SKM-1 treated with dmso at 0.1 percent for 144 hours (cell line): ENCODE results near the gene HYAL1.
"Not testable (repeated sequence)": the region's sequence is repeated elsewhere in the genome, so short reads cannot be mapped to it uniquely, and the experiment has no call there.

Experiments
- DNase-seq: peaks from one replicate; lab custom pipeline; 2025; ENCODE audit not compliant: unreplicated experiment; lab: John Stamatoyannopoulos, UW

HYAL1 gene

DNA sequence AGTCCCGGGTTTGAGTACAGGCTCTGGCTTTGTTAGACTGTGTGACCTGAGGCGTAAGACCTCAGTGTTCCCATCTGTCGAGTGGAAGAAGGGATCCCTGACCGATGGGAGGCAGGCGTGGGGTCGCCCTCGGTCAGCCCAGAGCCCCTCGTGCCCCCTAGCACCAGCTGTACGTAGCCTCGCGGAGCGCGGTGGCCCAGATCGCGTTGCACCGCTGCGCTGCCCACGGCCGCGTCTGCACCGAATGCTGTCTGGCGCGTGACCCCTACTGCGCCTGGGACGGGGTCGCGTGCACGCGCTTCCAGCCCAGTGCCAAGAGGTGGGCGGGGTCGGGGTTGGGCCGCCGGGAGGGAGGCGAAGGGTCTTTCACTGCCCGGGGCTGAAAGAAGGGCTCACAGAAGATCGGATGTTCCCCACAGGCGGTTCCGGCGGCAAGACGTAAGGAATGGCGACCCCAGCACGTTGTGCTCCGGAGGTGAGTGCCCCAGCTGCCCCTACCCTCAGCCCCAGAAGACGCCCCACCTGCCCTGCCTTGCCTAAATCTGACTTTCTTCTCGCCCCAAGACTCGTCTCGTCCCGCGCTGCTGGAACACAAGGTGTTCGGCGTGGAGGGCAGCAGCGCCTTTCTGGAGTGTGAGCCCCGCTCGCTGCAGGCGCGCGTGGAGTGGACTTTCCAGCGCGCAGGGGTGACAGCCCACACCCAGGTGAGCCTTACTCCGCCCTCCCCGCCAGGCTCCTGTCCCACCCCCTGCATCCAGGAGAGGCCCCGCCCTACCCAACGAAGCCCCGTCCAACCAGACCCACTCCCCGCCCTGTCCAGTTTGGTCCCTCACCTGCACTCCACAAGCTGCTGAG is 28.0 kb downstream of the HYAL1 start:
- no peak for DNase-seq

GRCh38 chr3:50274371-50275104 is 28.8 kb downstream of the HYAL1 start:
- peak; percentile 32 for DNase-seq

GRCh38 chr3:50273689-50274065 is 29.7 kb downstream of the HYAL1 start:
- DNase-seq, result no peak

DNA sequence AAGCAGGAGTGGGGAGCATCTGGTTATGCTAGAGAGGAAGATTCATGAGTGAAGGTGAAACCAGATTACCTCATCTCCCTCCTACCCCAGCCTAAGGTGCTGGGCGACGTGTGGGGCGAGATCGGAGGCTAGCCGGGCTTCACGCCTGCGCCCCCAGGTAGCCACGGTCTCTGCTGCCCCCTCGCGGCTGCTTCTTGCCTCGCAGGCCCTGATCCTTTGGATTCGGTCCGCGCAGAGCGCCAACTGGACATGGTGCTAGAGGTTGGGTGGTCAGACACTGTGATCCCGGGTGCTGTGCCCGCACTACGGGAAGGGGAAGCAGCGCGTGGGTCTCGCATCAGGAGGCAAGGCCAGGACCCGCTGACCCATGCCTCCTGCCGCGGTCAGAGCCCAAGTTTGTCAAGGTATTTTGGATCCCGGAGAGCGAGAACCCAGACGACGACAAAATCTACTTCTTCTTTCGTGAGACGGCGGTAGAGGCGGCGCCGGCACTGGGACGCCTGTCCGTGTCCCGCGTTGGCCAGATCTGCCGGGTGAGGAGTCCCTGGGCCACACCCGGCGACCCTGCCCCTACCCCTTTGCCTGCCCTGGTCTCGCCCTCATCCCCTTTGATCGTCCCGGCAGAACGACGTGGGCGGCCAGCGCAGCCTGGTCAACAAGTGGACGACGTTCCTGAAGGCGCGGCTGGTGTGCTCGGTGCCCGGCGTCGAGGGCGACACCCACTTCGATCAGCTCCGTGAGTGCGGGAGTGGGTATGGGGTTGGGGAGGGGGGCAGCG is 30.3 kb downstream of the HYAL1 start:
- DNase-seq, result peak; percentile 78

DNA sequence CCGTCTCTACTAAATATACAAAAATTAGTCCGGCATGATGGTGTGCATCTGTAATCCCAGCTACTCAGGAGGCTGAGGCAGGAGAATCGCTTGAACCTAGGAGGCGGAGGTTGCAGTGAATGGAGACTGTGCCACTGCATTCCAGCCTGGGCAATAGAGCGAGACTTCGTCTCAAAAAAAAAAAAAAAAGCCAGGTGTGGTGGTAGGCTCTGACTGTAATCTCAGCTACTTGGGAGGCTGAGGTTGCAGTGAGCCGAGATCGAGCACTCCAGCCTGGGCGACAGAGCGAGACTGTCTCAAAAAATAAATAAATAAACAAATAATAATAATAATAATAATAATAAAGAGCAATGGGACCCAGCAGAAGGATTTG is 30.9 kb downstream of the HYAL1 start:
- not testable (repeated sequence) for DNase-seq

DNA sequence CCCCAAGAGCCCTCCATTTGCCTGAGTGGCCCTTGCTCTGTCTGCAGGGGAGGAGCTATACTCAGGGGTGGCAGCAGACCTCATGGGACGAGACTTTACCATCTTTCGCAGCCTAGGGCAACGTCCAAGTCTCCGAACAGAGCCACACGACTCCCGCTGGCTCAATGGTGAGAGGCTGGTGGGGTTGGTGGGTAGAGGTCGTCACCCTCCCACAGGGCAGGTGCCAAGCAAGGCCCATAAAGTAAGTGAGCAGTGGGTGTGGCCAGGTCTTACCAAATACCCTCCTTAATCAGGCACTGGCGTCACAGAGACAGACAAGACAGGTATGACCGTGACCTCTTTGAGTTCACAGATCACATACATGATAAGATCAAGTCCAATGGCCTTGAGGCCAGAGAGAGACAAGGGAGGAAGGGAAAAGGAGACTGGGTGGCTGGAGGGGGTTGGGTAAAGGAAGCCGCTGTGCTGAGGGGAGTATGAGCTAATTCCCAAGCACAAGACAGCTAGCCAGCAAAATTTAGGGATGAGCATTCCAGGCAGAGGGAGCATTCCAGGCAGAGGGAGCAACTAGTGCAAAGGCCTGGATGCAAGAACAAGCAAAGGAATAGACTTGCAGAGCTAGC is 31.9 kb downstream of the HYAL1 start:
- DNase-seq, result no peak

- DNase-seq, result no peak
Measured at GRCh38 chr3:50270422-50271224, 32.8 kb downstream of the HYAL1 start.

DNA sequence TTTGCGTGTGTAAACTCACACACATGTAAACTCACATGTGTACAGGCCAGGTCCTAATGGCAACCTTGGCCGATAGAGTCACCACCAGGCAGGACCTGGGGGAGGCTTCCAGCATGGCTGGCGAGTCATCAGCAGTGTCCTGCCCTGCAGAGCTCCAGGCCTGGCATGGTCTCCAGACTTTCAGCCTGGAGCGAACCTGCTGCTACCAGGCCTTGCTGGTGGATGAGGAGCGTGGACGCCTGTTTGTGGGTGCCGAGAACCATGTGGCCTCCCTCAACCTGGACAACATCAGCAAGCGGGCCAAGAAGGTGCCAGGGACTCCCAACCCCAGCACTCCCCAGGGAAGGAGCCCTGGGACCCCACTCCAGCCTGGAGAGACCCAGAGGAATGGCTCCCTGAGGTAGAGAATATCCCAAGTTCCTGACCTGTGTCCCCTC is 33.4 kb downstream of the HYAL1 start:
- DNase-seq, result no peak

DNA sequence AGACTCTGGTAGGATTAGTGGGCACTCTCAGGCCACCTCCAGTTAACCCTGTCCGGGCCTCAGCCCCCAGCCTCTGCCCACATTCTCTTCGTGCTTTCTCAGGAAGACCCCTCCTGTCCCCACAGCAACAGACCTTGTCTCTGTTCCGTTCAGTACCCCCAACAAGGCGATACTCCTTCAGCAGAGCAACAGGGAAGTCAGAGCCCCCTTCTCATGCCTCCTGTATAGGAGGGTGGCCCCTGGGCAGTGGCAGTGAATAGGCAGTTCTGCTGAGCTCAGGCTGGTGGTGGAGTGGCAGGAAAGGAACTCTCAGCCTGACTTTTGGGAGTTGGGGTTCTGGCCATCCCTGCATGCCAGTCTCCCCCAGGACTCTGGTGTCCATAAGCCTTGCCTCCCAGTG is 33.9 kb downstream of the HYAL1 start:
- DNase-seq, result no peak

DNA sequence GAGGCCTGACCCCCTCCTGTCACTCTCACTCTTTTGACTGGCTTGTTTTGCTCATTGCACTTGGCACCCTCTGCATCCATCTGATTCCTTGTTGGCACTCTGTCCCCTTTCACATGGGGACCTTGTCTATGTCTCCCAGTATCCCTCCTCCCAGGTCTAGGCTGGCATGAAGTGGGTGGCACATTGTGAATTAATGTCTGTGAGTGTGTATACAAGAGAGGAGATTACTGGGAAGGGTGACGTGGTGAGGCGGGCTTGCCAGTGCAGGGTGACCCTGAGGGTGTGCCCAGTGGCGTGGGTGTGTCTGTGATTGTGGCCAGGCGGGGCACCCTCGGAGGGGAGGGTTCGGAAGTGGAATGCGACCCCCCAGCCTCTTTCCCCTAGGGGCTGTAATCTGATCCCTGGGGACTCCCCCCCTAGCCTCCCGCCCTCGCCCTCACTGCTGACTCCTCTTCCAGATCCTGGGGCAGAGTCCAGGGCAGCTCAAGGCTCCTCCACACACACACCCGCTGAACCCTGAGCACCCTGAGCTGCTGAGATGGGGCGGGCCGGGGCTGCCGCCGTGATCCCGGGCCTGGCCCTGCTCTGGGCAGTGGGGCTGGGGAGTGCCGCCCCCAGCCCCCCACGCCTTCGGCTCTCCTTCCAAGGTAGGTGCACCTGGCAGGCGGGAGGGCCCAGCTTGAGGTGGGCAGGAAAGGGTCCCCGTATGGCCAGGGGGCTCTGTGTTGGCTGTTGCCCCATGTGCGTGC is 34.5 kb downstream of the HYAL1 start, which contains the start of gene SEMA3B:
Gene SEMA3B (plus strand): TSS at position 445 of the 749 bp plus-strand sequence. CDS start 94 bp downstream, at position 539.
- no peak for DNase-seq

DNA sequence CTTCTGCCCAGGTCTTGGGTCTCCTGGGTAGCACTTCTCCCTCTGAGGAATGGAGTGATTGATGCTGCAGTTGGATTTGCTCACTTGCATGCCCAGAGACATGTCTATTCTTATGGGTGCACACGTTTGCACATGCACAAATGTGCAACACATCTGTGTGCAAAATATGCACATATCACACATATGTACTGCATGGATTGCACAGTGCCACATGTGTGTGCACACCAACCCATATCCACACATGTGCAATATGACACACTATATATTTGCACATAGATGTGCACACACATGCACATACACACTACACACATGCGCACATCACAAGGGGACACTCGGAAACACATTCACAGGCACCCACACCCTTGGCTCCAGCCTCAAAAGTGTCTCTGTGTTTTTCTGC is 35.1 kb downstream of the HYAL1 start:
- DNase-seq, result no peak

DNA sequence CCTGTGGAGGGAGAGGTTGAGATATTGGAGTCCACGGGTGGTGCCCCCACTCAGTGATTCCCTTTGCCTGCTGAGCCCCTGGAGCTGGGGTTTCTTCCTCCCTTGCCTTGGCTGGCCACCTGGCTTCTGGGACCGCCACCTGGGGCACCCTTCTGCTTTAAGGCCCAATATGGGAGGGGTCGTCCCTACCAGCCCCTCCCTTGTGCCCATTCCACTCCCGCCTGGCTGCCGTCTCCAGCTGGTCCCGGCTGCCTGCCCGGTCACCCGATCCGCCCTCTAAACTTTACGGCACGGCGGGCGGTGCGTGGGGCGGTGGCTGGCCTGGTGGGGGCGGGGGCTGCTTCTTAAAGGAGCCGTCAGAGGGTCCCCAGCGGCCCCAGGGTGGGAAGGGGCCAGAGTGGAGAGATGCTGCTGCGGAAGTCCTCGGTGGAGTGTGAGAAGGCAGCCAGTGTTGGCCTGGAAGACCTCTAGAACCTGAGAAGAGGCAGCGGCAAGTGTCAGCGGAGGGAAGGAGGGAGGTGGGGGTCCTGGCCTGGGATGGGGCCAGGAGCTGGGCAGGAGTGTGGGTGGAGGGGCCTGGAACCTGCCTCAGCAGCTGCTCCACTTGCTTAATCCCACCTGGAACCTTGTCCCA is 36.0 kb downstream of the HYAL1 start:
- DNase-seq, result no peak

DNA sequence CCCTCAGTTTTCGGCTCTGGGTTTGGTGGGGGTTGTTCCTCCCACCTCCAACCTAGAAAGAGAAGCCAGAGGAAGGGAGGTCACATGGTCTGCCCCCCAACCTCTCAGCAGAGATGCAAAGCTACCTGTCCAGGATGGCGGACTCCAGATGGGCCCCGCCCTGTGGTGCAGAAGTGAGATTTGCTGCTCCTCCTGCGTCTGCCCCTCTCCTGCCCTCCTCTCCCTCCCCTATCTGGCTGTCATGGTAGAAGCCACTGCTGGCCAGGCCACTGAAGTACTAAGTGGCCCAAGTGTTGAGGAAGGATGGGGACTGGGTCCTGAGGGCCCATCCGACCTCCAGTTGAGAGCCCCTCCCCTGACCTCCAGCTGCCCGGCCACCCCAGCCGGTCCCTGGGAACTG is 36.5 kb downstream of the HYAL1 start:
- DNase-seq, result no peak

DNA sequence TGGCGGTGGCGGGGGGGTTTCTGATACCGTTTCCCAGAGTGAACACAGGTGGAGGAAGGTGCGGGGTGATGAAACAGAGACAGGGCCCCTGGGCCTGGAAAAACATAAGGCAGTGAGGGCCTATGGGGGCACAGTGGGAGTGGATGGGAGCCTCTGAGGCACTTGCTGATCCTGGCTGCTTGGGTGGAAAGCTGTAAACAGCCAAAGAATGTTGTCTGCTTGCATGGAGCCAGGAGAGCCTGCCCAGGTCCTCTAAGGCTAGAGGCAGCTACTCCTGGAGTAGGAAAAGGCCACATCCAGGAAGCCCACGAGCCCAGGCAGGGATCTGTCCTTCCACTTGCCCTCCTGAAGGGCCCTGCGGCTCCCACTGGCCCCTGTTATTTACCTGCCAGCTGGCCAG is 37.4 kb downstream of the HYAL1 start:
- no peak for DNase-seq

DNA sequence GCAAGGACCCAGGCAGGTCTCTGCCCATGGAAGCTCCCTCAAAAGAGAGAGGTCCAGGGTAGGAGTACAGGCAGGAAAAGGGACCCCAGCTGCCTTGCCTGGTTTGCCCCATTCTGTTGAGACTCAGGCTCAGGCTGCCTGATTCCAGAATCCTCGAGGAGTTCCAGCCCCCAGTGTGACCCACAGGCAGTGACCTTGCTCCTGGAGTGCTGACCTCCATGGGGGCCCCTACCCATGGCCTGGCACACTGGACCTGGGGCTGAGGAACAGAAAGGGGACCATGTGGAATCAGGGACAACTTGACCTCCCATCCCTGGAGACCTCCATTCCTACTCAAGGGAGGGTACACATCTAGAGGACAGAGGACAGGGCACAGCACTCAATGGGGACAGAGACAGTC is 37.8 kb downstream of the HYAL1 start:
- no peak for DNase-seq

DNA sequence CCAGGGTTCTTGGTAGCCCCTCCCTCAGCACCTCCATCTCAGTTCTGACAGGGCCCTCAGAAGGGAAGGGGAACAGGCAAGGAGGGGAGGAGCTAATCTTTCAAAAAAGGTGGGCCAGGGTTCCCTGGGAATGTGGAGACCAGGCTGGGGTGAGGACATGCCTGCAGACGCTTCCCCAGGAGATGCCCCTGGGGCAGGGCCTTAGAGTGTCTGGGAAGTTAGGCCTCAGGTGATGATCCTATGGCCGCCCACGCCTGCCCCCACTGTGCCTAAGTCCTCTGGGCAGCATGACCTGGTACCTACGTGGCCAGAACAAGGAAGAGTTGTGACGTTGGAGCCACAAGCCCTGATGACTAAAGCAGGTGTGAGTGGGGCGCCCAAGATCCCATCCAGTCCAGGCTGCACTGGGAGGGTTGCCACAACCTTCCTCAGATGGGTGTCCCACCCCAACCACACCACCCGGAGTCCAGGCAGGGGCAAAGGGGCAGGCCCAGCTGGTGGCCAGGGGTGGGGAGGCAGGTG is 38.3 kb downstream of the HYAL1 start:
- no peak for DNase-seq

- no peak for DNase-seq
Measured at GRCh38 chr3:50264383-50264963, 38.9 kb downstream of the HYAL1 start.
